Measurements from ENCODE around the gene VPS39.
"Not testable (repeated sequence)": the region's sequence is repeated elsewhere in the genome, so short reads cannot be mapped to it uniquely, and the experiment has no call there.

VPS39 gene

GRCh38 chr15:42207674-42208579, at the start of gene VPS39:
Gene VPS39 (minus strand): TSS chr15:42208304. CDS start chr15:42208153, 151 bp downstream.
- DNase-seq (ENCODE audit: low read depth) = peak; percentile 77

GRCh38 chr15:42253300-42253699, 45.2 kb upstream of the VPS39 start:
- no peak for DNase-seq (ENCODE audit: low read depth)

- DNase-seq (ENCODE audit: low read depth) = no peak
Observed at GRCh38 chr15:42240823-42241222, 32.7 kb upstream of the VPS39 start.

GRCh38 chr15:42239528-42240182, 31.6 kb upstream of the VPS39 start:
- DNase-seq (ENCODE audit: low read depth) = no peak

GRCh38 chr15:42233107-42233506, 25.0 kb upstream of the VPS39 start:
- DNase-seq (ENCODE audit: low read depth) = no peak

GRCh38 chr15:42232606-42233005, 24.5 kb upstream of the VPS39 start:
- no peak for DNase-seq (ENCODE audit: low read depth)

- no peak for DNase-seq (ENCODE audit: low read depth)
Observed at GRCh38 chr15:42231088-42231487, 23.0 kb upstream of the VPS39 start.

GRCh38 chr15:42228981-42229380, 20.9 kb upstream of the VPS39 start:
- not testable (repeated sequence) for DNase-seq (ENCODE audit: low read depth)

GRCh38 chr15:42228036-42228435, 19.9 kb upstream of the VPS39 start:
- DNase-seq (ENCODE audit: low read depth) = no peak

GRCh38 chr15:42226648-42227047, 18.5 kb upstream of the VPS39 start:
- DNase-seq (ENCODE audit: low read depth) = no peak

- DNase-seq (ENCODE audit: low read depth) = no peak
Observed at GRCh38 chr15:42220216-42220615, 12.1 kb upstream of the VPS39 start.

GRCh38 chr15:42218953-42219592, 11.0 kb upstream of the VPS39 start:
- DNase-seq (ENCODE audit: low read depth) = no peak

- no peak for DNase-seq (ENCODE audit: low read depth)
Observed at GRCh38 chr15:42217568-42217967, 9.5 kb upstream of the VPS39 start.

- DNase-seq (ENCODE audit: low read depth) = no peak
Observed at GRCh38 chr15:42215913-42216829, 8.1 kb upstream of the VPS39 start.

- no peak for DNase-seq (ENCODE audit: low read depth)
Observed at GRCh38 chr15:42214600-42214999, 6.5 kb upstream of the VPS39 start.

GRCh38 chr15:42213511-42213910, 5.4 kb upstream of the VPS39 start:
- no peak for DNase-seq (ENCODE audit: low read depth)

GRCh38 chr15:42210696-42211095, 2.6 kb upstream of the VPS39 start:
- no peak for DNase-seq (ENCODE audit: low read depth)

- DNase-seq (ENCODE audit: low read depth) = no peak
Observed at GRCh38 chr15:42206406-42206805, 1.7 kb downstream of the VPS39 start.

- no peak for DNase-seq (ENCODE audit: low read depth)
Observed at GRCh38 chr15:42203891-42204290, 4.2 kb downstream of the VPS39 start.

GRCh38 chr15:42202653-42203052, 5.5 kb downstream of the VPS39 start:
- no peak for DNase-seq (ENCODE audit: low read depth)

GRCh38 chr15:42201801-42202200, 6.3 kb downstream of the VPS39 start:
- no peak for DNase-seq (ENCODE audit: low read depth)

GRCh38 chr15:42199126-42199525, 9.0 kb downstream of the VPS39 start:
- DNase-seq (ENCODE audit: low read depth) = no peak

Data from activated T-cell treated with anti-CD3 and anti-CD28 coated beads for 24 hours (primary cell).